ENCODE data around the gene B9D2. TPM values are rescaled to one million over a fixed set of nuclear protein-coding genes. Genes with fewer than 3 reads are reported as not detected.

Gene B9D2
- total RNA-seq, 1 experiment from 2014 or later = 7.3 TPM

GRCh38 chr19:41356984-41357739 is 6.8 kb downstream of the B9D2 start (continued):
- TF ChIP-seq REST (IDR thresholded peaks at IDR 0.05; ENCODE audit: low read depth) (no peak), ATF3 (IDR thresholded peaks at IDR 0.05) (no peak)

GRCh38 chr19:41355802-41356201 is 8.1 kb downstream of the B9D2 start:
- H3K36me3 ChIP-seq (ENCODE audit: control insufficient read depth in 1 of 2, insufficient read depth in 2 of 2, low read length in 2 of 2) = no peaks in the 10 kb centered on the region
- TF ChIP-seq ZFX (IDR thresholded peaks at IDR 0.05) (no peak), YY1 (IDR thresholded peaks at IDR 0.05; ENCODE audit: extremely low read depth, insufficient replicate concordance, low read depth, low read length) (no peak)
- no peak overlapping the region for H3K4me3 ChIP-seq (replicated peaks in 1 of 2; ENCODE audit: low read depth in 1 of 2, low read length in 2 of 2)
- no TSS peak for BruUV-seq (replicated peaks)
- no peak overlapping the region for H3K4me2 ChIP-seq (ENCODE audit: low read length)
- peaks cover 8 to 24% of the 10 kb centered on the region in 2 experiments; a peak in 3 of 4 replicates for H3K4me1 ChIP-seq (ENCODE audit: control insufficient read depth in 1 of 2, insufficient read depth in 2 of 2, low read length in 2 of 2)
- H3K79me2 ChIP-seq (ENCODE audit: insufficient read depth, low read length) = peaks cover 25% of the 10 kb centered on the region; the same call in 1 of the 2 replicates
- POLR2A ChIA-PET = interaction anchor here (1.5 kb wide), 1 partner anchor 8 kb away, joined by 5 read pairs; the partner anchor contains the start of gene B9D2
- no peaks in the 10 kb centered on the region for H3K9me3 ChIP-seq (ENCODE audit: control insufficient read depth in 1 of 2, insufficient read depth in 1 of 2, low read depth in 1 of 2, low read length in 2 of 2)
- ATAC-seq (no peak), DNase-seq (ENCODE audit: low read depth, low spot score) (no peak)
- RAD21 ChIA-PET (ENCODE audit: low non-redundant PET in 1 of 2, low total read pairs in 2 of 2, uncharacterized antibody in 2 of 2, unreplicated experiment in 2 of 2) = no interaction called here
- no peak overlapping the region for H3K9ac ChIP-seq (ENCODE audit: low read length)
- no peak overlapping the region for H2AFZ ChIP-seq (ENCODE audit: low read depth, low read length, poor library complexity, severe bottlenecking)
- H3K27ac ChIP-seq (ENCODE audit: low read depth, low read length) = no peak overlapping the region
- intact Hi-C loops (cut with micrococcal nuclease) = no loop called here
- CTCF ChIA-PET = interaction anchor here (5.6 kb wide), 1 partner anchor 9 kb away, joined by 54 read pairs; the partner anchor contains the start of gene B9D2
- no peaks in the 10 kb centered on the region for H3K9me2 ChIP-seq (ENCODE audit: insufficient read depth)
- H4K20me1 ChIP-seq (ENCODE audit: insufficient read depth) = no peaks in the 10 kb centered on the region
- no peaks in the 10 kb centered on the region for H3K27me3 ChIP-seq (ENCODE audit: insufficient read depth, low read length)
